NCI-H1436 (cell line): ENCODE data around the gene HOXC10.

Experiments used
- DNase-seq: peaks from one replicate; lab custom pipeline; 2025; lab: John Stamatoyannopoulos, UW

Gene HOXC10

GRCh38 chr12:53977596-53978445, 7.1 kb upstream of the HOXC10 start:
- no peak for DNase-seq

DNA sequence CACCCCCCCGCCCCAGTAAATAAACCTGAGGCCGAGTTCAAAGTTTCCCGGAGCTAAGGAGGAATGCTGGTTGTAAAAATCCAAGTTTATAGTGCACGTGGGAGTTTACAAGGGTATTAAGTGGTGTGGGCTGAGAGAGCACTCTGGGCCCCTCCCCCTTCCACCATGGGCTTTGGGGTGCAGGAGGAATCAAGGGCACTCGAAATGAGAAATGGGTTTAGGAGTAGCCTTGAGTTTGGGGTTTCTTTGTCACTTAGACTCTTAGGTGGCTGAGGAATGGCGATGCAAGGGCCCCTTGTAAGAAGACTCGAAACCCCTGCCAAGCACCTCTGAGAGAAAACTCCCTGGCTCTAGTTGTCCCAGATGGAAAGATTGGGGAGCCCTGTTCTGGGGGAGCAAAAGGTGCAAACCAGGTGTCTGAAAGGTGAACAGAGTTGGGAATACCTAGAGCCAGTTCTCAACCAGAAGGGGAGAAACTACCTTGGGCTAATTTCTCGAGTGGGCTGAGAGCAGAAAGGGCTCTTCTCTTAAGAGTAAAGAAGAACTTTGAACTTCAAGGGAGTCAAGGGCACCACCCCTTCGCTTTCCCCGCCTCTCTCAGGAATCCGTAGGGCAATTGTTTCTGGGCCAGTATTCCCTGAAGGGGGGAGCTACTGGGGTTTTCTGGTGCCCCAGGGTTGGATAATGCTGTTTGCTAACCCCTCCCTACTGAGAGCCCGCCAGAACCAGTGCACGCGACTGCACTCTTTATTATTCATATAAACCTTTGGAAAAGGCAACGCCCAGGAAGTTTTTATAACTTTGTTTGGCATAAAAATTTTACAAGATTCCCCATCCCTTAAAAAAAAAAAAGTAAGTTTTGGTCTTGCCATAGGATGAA, 6.2 kb upstream of the HOXC10 start:
- DNase-seq, result no peak

DNA sequence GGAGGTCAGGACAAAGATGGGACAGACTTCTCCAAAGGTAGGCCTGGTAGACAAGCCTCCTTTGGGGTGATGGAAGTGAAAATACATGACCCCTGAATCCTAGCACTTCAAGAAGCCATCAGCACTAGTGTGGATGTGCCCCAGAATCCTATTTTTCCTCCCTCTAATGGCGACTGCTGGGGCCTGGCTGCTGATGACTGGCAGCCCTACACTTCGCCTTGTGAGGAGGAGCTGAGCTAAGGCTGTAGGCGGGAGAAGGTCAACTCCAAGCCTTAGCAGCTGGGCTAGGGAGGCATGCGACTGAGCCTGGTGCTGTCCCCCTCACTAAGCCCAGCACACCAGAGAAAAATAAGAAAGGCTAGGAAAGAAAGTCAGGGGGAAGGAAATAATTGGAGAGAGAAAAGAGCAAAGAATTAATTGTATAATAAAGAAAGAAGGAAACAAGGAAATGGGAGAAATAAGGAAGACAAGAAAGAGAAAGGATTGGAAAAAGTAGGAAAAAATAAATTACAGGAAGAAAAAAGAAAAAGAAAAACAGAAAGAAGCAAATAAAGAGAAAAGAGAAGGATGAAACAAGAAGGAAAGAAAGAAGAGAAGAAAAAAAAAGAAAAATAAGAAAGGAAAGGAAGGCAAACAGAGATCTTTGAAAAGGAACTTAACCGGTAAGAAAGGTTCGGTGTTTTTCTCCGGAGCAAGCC, 4.7 kb upstream of the HOXC10 start:
- no peak for DNase-seq

- DNase-seq, result no peak
Observed at GRCh38 chr12:53980802-53981496, 4.0 kb upstream of the HOXC10 start.

GRCh38 chr12:53981634-53982565, 3.0 kb upstream of the HOXC10 start:
- DNase-seq, result no peak

- DNase-seq, result no peak
Observed at GRCh38 chr12:53982648-53983567, 2.0 kb upstream of the HOXC10 start.

GRCh38 chr12:53983568-53983949, 1.4 kb upstream of the HOXC10 start:
- DNase-seq, result no peak

GRCh38 chr12:53983950-53984572, 885 bp upstream of the HOXC10 start:
- no peak for DNase-seq

DNA sequence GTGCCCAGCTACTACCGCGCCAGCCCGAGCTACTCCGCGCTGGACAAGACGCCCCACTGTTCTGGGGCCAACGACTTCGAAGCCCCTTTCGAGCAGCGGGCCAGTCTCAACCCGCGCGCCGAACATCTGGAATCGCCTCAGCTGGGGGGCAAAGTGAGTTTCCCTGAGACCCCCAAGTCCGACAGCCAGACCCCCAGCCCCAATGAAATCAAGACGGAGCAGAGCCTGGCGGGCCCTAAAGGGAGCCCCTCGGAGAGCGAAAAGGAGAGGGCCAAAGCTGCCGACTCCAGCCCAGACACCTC, 697 bp downstream of the HOXC10 start:
- no peak for DNase-seq

DNA sequence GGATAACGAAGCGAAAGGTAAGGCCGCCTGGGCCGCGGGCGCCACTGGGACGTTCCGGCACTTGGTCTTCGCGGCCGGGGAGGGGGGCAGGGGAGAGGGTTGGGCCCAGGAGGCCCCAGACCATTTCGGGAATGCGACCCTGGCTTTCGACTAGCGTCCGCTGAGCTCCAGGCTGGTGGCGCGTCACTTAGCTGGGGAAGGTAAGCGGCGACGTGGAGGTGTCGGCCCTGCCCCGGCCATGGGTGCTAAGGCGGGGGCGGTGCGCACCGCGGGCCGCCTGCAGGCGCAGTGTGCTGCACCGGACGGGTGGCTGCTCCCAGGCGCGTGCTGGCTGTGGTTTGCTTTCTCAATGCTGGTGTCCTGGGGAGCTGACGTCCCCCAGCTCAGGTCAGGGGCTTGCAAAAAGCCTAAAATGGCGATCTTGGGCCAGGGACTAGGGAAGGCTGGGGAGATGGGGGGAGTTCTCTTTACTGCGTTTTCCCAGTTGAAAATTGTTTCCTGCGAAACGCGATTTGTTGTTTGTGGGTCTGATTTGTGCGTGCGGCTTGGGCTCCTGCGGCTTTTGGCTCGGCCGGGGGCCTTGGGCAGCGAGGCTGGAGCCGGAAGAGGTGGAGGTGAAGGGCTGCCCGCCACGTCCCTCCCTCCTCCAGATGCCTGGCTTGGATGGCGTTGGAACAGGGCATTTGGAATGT, 1.2 kb downstream of the HOXC10 start:
- DNase-seq, result no peak

- DNase-seq, result no peak
Observed at GRCh38 chr12:53986686-53987483, 1.9 kb downstream of the HOXC10 start.

- no peak for DNase-seq
Observed at GRCh38 chr12:53987787-53988230, 2.9 kb downstream of the HOXC10 start.

GRCh38 chr12:53988541-53989226, 3.7 kb downstream of the HOXC10 start:
- no peak for DNase-seq

DNA sequence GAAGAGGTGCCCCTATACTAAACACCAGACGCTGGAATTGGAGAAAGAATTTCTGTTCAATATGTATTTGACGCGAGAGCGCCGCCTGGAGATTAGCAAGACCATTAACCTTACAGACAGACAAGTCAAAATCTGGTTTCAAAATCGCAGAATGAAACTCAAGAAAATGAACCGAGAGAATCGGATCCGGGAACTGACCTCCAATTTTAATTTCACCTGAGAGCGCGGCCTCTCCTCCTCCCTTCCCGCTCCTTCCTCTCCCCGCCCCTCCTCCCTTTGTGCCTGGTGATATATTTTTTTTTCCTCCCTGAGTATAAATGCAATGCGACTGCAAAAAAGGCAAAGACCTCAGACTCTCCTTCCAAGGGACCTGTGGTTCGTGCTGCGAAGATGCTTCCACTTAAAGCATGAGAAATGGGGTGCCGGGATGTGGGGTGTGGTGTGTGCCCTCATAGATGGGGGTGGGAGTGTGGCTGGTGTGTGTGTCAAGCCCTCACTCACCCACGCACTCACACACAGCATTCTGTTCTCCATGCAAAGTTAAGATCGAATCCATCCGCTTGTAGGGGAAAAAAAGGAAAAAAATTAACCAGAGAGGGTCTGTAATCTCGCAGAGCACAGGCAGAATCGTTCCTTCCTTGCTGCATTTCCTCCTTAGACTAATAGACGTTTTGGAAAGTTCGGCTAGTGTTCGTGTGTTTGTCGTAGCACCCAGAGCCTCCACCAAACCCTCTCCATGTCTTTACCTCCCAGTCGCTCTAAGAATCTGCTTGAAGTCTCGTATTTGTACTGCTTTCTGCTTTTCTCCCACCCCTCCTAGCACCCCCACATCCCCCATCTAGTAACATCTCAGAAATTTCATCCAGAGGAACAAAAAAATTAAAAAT, 4.5 kb downstream of the HOXC10 start:
- DNase-seq, result peak; percentile 19

GRCh38 chr12:53990311-53991076, 5.5 kb downstream of the HOXC10 start:
- DNase-seq, result no peak
